ENCODE results near the gene FOXP1. TPM values are rescaled to one million over a fixed set of nuclear protein-coding genes. Genes with fewer than 3 reads are reported as not detected.

Gene FOXP1
- total RNA-seq, 2 donors from 2014 or later = 59.7 to 65.4 TPM

- ATAC-seq = no peak
- Mint-ChIP-seq H3K27me3 (no peaks in the 10 kb centered on the region), H3K36me3 (no peaks in the 10 kb centered on the region), H3K27ac (no peak overlapping the region), H3K4me1 (ENCODE audit: low read depth in 2 of 2) (peaks cover 10 to 13% of the 10 kb centered on the region in 2 donors), H3K4me3 (no peak overlapping the region), H3K9me3 (no peaks in the 10 kb centered on the region)
- DNase-seq (ENCODE audit: low spot score) = no peak
These were observed 368.7 kb downstream of the FOXP1 start for GRCh38 chr3:71214797-71215196.

- Mint-ChIP-seq H3K36me3 (no peaks in the 10 kb centered on the region), H3K4me3 (no peak overlapping the region), H3K27me3 (no peaks in the 10 kb centered on the region), H3K4me1 (ENCODE audit: low read depth in 2 of 2) (peaks cover 8 to 10% of the 10 kb centered on the region in 2 donors), H3K27ac (no peak overlapping the region), H3K9me3 (no peaks in the 10 kb centered on the region)
- ATAC-seq (no peak), DNase-seq (ENCODE audit: low spot score) (no peak)
These were observed 369.5 kb downstream of the FOXP1 start for GRCh38 chr3:71214016-71214415.

GRCh38 chr3:71211083-71211482, 372.4 kb downstream of the FOXP1 start:
- H3K27ac Mint-ChIP-seq = peak overlapping the region in 1 of 2 donors; percentile 38
- no peak for ATAC-seq
- peaks cover 5 to 8% of the 10 kb centered on the region in 2 donors for H3K4me1 Mint-ChIP-seq (ENCODE audit: low read depth in 2 of 2)
- no peaks in the 10 kb centered on the region for H3K27me3 Mint-ChIP-seq
- no peaks in the 10 kb centered on the region for H3K36me3 Mint-ChIP-seq
- no peaks in the 10 kb centered on the region for H3K9me3 Mint-ChIP-seq
- DNase-seq (ENCODE audit: low spot score) = no peak
- no peak overlapping the region for H3K4me3 Mint-ChIP-seq

- H3K27ac Mint-ChIP-seq = peak overlapping the region in 1 of 2 donors; percentile 38
- no peaks in the 10 kb centered on the region for H3K36me3 Mint-ChIP-seq
- DNase-seq (ENCODE audit: low spot score) (no peak), ATAC-seq (no peak)
- H3K4me1 Mint-ChIP-seq (ENCODE audit: low read depth in 2 of 2) = peaks cover 5 to 8% of the 10 kb centered on the region in 2 donors
- no peaks in the 10 kb centered on the region for H3K9me3 Mint-ChIP-seq
- H3K4me3 Mint-ChIP-seq = no peak overlapping the region
- no peaks in the 10 kb centered on the region for H3K27me3 Mint-ChIP-seq
These were observed 373.1 kb downstream of the FOXP1 start for GRCh38 chr3:71210257-71211007.

- Mint-ChIP-seq H3K27ac (no peak overlapping the region), H3K9me3 (no peaks in the 10 kb centered on the region), H3K4me3 (no peak overlapping the region), H3K36me3 (no peaks in the 10 kb centered on the region), H3K4me1 (ENCODE audit: low read depth in 2 of 2) (peaks cover 8 to 9% of the 10 kb centered on the region in 2 donors), H3K27me3 (peaks cover 0 to 2% of the 10 kb centered on the region in 2 donors)
- no peak for DNase-seq (ENCODE audit: low spot score)
- no peak for ATAC-seq
These were observed 375.1 kb downstream of the FOXP1 start for GRCh38 chr3:71208211-71209095.

GRCh38 chr3:71207632-71208031, 375.9 kb downstream of the FOXP1 start:
- Mint-ChIP-seq H3K9me3 (no peaks in the 10 kb centered on the region), H3K27ac (no peak overlapping the region), H3K4me1 (ENCODE audit: low read depth in 2 of 2) (peaks cover 8 to 10% of the 10 kb centered on the region in 2 donors), H3K27me3 (peaks cover 0 to 2% of the 10 kb centered on the region in 2 donors), H3K4me3 (no peak overlapping the region), H3K36me3 (no peaks in the 10 kb centered on the region)
- ATAC-seq (no peak), DNase-seq (ENCODE audit: low spot score) (no peak)

- Mint-ChIP-seq H3K27me3 (peaks cover 0 to 2% of the 10 kb centered on the region in 2 donors), H3K4me3 (no peak overlapping the region), H3K36me3 (no peaks in the 10 kb centered on the region), H3K4me1 (ENCODE audit: low read depth in 2 of 2) (peaks cover 8 to 10% of the 10 kb centered on the region in 2 donors), H3K9me3 (no peaks in the 10 kb centered on the region), H3K27ac (no peak overlapping the region)
- no peak for ATAC-seq
- DNase-seq (ENCODE audit: low spot score) = no peak
These were observed 377.0 kb downstream of the FOXP1 start for GRCh38 chr3:71206305-71207165.

GRCh38 chr3:71203727-71204488, 379.6 kb downstream of the FOXP1 start:
- no peak overlapping the region for H3K4me3 Mint-ChIP-seq
- H3K4me1 Mint-ChIP-seq (ENCODE audit: low read depth in 2 of 2) = peaks cover 3 to 5% of the 10 kb centered on the region in 2 donors
- no peak overlapping the region for H3K27ac Mint-ChIP-seq

GRCh38 chr3:71202848-71203533, 380.5 kb downstream of the FOXP1 start:
- H3K27ac Mint-ChIP-seq = no peak overlapping the region
- no peaks in the 10 kb centered on the region for H3K9me3 Mint-ChIP-seq
- H3K4me1 Mint-ChIP-seq (ENCODE audit: low read depth in 2 of 2) = peaks cover 0 to 5% of the 10 kb centered on the region in 2 donors
- no peak overlapping the region for H3K4me3 Mint-ChIP-seq
- H3K36me3 Mint-ChIP-seq = no peaks in the 10 kb centered on the region
- peaks cover 0 to 2% of the 10 kb centered on the region in 2 donors for H3K27me3 Mint-ChIP-seq
- ATAC-seq (no peak), DNase-seq (ENCODE audit: low spot score) (no peak)

More at GRCh38 chr3:71203727-71204488, 379.6 kb downstream of the FOXP1 start:
- H3K36me3 Mint-ChIP-seq = no peaks in the 10 kb centered on the region
- peaks cover 0 to 2% of the 10 kb centered on the region in 2 donors for H3K27me3 Mint-ChIP-seq
- no peak for ATAC-seq
- H3K9me3 Mint-ChIP-seq = no peaks in the 10 kb centered on the region
- DNase-seq (ENCODE audit: low spot score) = no peak

- Mint-ChIP-seq H3K36me3 (no peaks in the 10 kb centered on the region), H3K9me3 (no peaks in the 10 kb centered on the region), H3K4me3 (no peak overlapping the region), H3K27ac (no peak overlapping the region), H3K27me3 (peaks cover 0 to 2% of the 10 kb centered on the region in 2 donors), H3K4me1 (ENCODE audit: low read depth in 2 of 2) (peaks cover 0 to 5% of the 10 kb centered on the region in 2 donors)
- no peak for ATAC-seq
- DNase-seq (ENCODE audit: low spot score) = no peak
These were observed 381.6 kb downstream of the FOXP1 start for GRCh38 chr3:71201939-71202338.

- no peak overlapping the region for H3K27ac Mint-ChIP-seq
- H3K4me1 Mint-ChIP-seq (ENCODE audit: low read depth in 2 of 2) = peaks cover 9 to 11% of the 10 kb centered on the region in 2 donors
- DNase-seq (ENCODE audit: low spot score) = no peak
- H3K27me3 Mint-ChIP-seq = no peaks in the 10 kb centered on the region
- ATAC-seq = no peak
- H3K9me3 Mint-ChIP-seq = no peaks in the 10 kb centered on the region
- no peaks in the 10 kb centered on the region for H3K36me3 Mint-ChIP-seq
- no peak overlapping the region for H3K4me3 Mint-ChIP-seq
These were observed 385.5 kb downstream of the FOXP1 start for GRCh38 chr3:71197841-71198565.

- ATAC-seq (no peak), DNase-seq (ENCODE audit: low spot score) (no peak)
- H3K9me3 Mint-ChIP-seq = no peaks in the 10 kb centered on the region
- no peaks in the 10 kb centered on the region for H3K27me3 Mint-ChIP-seq
- peaks cover 9 to 13% of the 10 kb centered on the region in 2 donors for H3K4me1 Mint-ChIP-seq (ENCODE audit: low read depth in 2 of 2)
- H3K4me3 Mint-ChIP-seq = no peak overlapping the region
- H3K36me3 Mint-ChIP-seq = no peaks in the 10 kb centered on the region
- H3K27ac Mint-ChIP-seq = no peak overlapping the region
These were observed 388.0 kb downstream of the FOXP1 start for GRCh38 chr3:71195492-71195891.

Measured in natural killer cell treated with Interleukin-12 subunit alpha and Interleukin-12 subunit beta and Interleukin-15 and Interleukin-18, amount 100 ng/mL, for 72 hours (primary cell).